Vein endothelial cell (primary cell): ENCODE data around the gene MCEMP1. TPM values are rescaled to one million over a fixed set of nuclear protein-coding genes. Genes with fewer than 3 reads are reported as not detected.

Experiments used
- total RNA-seq: library from RNA; depleted of rRNA; stranded (reverse); fragments of >200 nt; gene quantifications from 2 replicates; pipeline ENCODE4 v1.2.3, GENCODE V29; 2012

The MCEMP1 gene
- total RNA-seq = not detected in 2 replicates

GRCh38 chr19:7676854-7677253 lies at the start of gene MCEMP1:
Gene MCEMP1 (plus strand): TSS chr19:7677090. CDS start chr19:7677121, 31 bp downstream.

GRCh38 chr19:7629347-7630054 lies 47.4 kb upstream of the MCEMP1 start, which contains the start of the genes PET100 and XAB2:
Gene PET100 (plus strand): TSS chr19:7629793. CDS start chr19:7629834, 41 bp downstream.
Gene XAB2 (minus strand): TSS chr19:7629545. CDS start chr19:7629527, 18 bp downstream.

GRCh38 chr19:7633698-7634097 lies 43.2 kb upstream of the MCEMP1 start, which contains the start of gene PCP2:
Gene PCP2 (minus strand): TSS chr19:7633719. CDS start chr19:7633457, 262 bp downstream.

GRCh38 chr19:7636691-7637373 lies 40.1 kb upstream of the MCEMP1 start, which contains the start of gene STXBP2:
Gene STXBP2 (plus strand): TSS chr19:7637110. CDS start chr19:7637150, 40 bp downstream.

GRCh38 chr19:7668842-7669241 lies 8.0 kb upstream of the MCEMP1 start, which contains the start of gene RETN:
Gene RETN (plus strand): TSS chr19:7669049. CDS start chr19:7669327, 278 bp downstream.

GRCh38 chr19:7680606-7681339 lies 3.9 kb downstream of the MCEMP1 start, which contains the start of gene TRAPPC5:
Gene TRAPPC5 (plus strand): TSS chr19:7680833. CDS start chr19:7682254, 1,421 bp downstream.

GRCh38 chr19:7701654-7702457 lies 25.0 kb downstream of the MCEMP1 start, which contains the start of gene FCER2:
Gene FCER2 (minus strand): TSS chr19:7702131. CDS start chr19:7699760, 2,371 bp downstream.

Other genes with a start within 250 kb of the MCEMP1 start
- gene PEX11G, start 188.1 kb upstream of the MCEMP1 start, total RNA-seq = 1.6 and 1.7 TPM in 2 replicates
- gene ZNF358, start 161.0 kb upstream of the MCEMP1 start, total RNA-seq = 26.2 and 44.4 TPM in 2 replicates
- 9.1 and 9.3 TPM in 2 replicates for gene MCOLN1, start 154.5 kb upstream of the MCEMP1 start, total RNA-seq
- 151 and 181 TPM in 2 replicates for gene PNPLA6, start 141.4 kb upstream of the MCEMP1 start, total RNA-seq
- 0.33 TPM in 1 of 2 replicates, not detected in the other for gene CAMSAP3, start 81.2 kb upstream of the MCEMP1 start, total RNA-seq
- gene XAB2, start 47.5 kb upstream of the MCEMP1 start, total RNA-seq = 39.1 and 46.1 TPM in 2 replicates
- gene PET100, start 47.3 kb upstream of the MCEMP1 start, total RNA-seq = 6.2 and 8.8 TPM in 2 replicates
- gene PCP2, start 43.4 kb upstream of the MCEMP1 start, total RNA-seq = not detected in 2 replicates
- 29.4 and 29.8 TPM in 2 replicates for gene STXBP2, start 40.0 kb upstream of the MCEMP1 start, total RNA-seq
- gene RETN, start 8.0 kb upstream of the MCEMP1 start, total RNA-seq = not detected in 2 replicates
- 47.4 and 68.5 TPM in 2 replicates for gene TRAPPC5, start 3.7 kb downstream of the MCEMP1 start, total RNA-seq
- gene FCER2, start 25.0 kb downstream of the MCEMP1 start, total RNA-seq = not detected in 2 replicates
- gene CLEC4G, start 55.0 kb downstream of the MCEMP1 start, total RNA-seq = not detected in 2 replicates
- gene CD209, start 70.4 kb downstream of the MCEMP1 start, total RNA-seq = not detected in 2 replicates
- not detected in 2 replicates for gene CLEC4M, start 86.2 kb downstream of the MCEMP1 start, total RNA-seq
- 13.7 and 21.6 TPM in 2 replicates for gene EVI5L, start 153.1 kb downstream of the MCEMP1 start, total RNA-seq
- gene PRR36, start 197.3 kb downstream of the MCEMP1 start, total RNA-seq = not detected in 2 replicates
- gene LRRC8E, start 211.4 kb downstream of the MCEMP1 start, total RNA-seq = 1.1 and 1.3 TPM in 2 replicates
- 12.5 and 13.7 TPM in 2 replicates for gene MAP2K7, start 226.8 kb downstream of the MCEMP1 start, total RNA-seq
- gene TGFBR3L, start 237.7 kb downstream of the MCEMP1 start, total RNA-seq = 0.29 and 2.0 TPM in 2 replicates
- gene SNAPC2, start 243.2 kb downstream of the MCEMP1 start, total RNA-seq = 21.2 and 21.8 TPM in 2 replicates
- 10.1 and 23.5 TPM in 2 replicates for gene CTXN1, start 249.0 kb downstream of the MCEMP1 start, total RNA-seq